GM12891 (cell line): ENCODE results near the gene FNDC11.
"Not testable (repeated sequence)": the region's sequence is repeated elsewhere in the genome, so short reads cannot be mapped to it uniquely, and the experiment has no call there.

ENCODE experiments used
- POLR2A ChIP-seq: IDR thresholded peaks from 2 replicates; pipeline ENCODE4 v1.6.1; 2011; ENCODE audit warnings: low read depth, low read length, control low read depth
- POLR2AphosphoS5 ChIP-seq: IDR thresholded peaks from 2 replicates; pipeline ENCODE4 v1.6.1; 2011; ENCODE audit warnings: low read depth, low read length, control low read depth
- SPI1 ChIP-seq: IDR thresholded peaks from 2 replicates; pipeline ENCODE4 v1.6.1; 2011; ENCODE audit warnings: low read depth, low read length, control low read depth
- TAF1 ChIP-seq: IDR thresholded peaks from 2 replicates; pipeline ENCODE4 v1.6.1; 2011; ENCODE audit warnings: low read depth, low read length, control low read depth

DNA sequence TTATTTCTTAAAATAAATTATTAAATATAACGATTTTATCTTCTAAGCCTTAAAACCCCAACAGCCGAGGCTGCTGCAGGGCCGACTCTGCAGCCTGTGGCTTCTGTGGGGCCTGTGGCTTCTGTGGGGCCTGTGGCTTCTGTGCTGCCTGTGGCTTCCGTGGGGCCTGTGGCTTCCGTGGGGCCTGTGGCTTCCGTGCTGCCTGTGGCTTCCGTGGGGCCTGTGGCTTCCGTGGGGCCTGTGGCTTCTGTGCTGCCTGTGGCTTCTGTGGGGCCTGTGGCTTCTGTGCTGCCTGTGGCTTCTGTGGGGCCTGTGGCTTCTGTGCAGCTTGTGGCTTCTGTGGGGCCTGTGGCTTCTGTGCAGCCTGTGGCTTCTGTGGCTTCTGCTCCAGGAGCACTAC lies 47.7 kb downstream of the FNDC11 start:
- TF ChIP-seq POLR2AphosphoS5, POLR2A, TAF1, SPI1: not testable (repeated sequence)
